Ishikawa (cell line): ENCODE results near the gene SLC8A1.

Experiments used
- CEBPB ChIP-seq: IDR thresholded peaks from 2 replicates; pipeline ENCODE4 v1.6.1; 2012
- FOXM1 ChIP-seq: IDR thresholded peaks from 2 replicates; pipeline ENCODE4 v1.6.1; 2012; ENCODE audit warnings: low read depth, borderline replicate concordance
- REST ChIP-seq: IDR thresholded peaks from 2 replicates; pipeline ENCODE4 v1.6.1; 2012; ENCODE audit warnings: low read depth, mild to moderate bottlenecking
- TCF12 ChIP-seq: IDR thresholded peaks from 2 replicates; pipeline ENCODE4 v1.6.1; 2012; ENCODE audit warnings: low read depth
- ZBTB7A ChIP-seq: IDR thresholded peaks from 2 replicates; pipeline ENCODE4 v1.6.1; 2012; ENCODE audit warnings: low read depth

- TF ChIP-seq CEBPB (no peak), ZBTB7A (no peak), FOXM1 (no peak), TCF12 (no peak), REST (no peak)
Measured at GRCh38 chr2:40109381-40109780, 342.5 kb downstream of the SLC8A1 start.
